Fibroblast of skin of back (primary cell): Measurements from ENCODE around the gene EPHA5.

ENCODE experiments used
- DNase-seq: peaks from one replicate; pipeline ENCODE4 v3.0.0-alpha.2; 2013

The EPHA5 gene

DNA sequence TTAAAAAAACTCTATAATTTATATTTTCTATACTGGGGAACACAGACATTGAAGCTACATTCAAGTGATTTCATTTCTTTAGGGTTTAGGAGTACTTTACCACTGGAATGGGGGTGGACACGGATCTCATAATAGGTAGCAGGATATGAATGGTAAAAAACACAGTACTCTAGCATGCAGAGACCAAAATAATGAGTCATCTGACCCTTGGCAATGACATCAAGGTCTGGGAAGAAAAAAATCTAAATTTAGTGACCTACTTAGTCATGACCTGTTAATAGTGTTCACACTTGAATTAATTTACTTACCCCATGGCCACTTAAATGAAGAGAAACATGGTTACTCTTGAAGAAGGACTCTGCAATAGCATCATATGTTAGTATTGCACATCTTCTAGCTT, 187.9 kb downstream of the EPHA5 start:
- peak; percentile 77 for DNase-seq

DNA sequence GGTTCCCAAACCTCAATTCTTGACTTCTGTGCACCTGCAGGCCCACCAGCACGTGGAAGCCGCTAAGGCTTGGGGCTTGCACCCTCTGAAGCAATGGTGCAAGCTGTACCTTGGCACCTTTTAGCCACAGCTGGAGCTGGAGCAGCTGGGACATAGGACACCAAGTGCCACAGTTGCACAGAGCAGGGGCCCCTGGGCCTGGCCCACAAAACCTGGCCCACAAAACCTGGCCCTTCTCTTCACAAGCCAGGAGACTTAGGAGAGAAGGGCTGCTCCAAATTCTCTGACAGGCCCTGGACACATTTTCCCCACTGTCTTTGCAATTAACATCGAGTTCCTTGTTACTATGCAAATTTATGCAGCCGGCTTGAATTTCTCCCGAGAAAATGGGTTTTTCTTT, 197.8 kb downstream of the EPHA5 start:
- no peak for DNase-seq

DNA sequence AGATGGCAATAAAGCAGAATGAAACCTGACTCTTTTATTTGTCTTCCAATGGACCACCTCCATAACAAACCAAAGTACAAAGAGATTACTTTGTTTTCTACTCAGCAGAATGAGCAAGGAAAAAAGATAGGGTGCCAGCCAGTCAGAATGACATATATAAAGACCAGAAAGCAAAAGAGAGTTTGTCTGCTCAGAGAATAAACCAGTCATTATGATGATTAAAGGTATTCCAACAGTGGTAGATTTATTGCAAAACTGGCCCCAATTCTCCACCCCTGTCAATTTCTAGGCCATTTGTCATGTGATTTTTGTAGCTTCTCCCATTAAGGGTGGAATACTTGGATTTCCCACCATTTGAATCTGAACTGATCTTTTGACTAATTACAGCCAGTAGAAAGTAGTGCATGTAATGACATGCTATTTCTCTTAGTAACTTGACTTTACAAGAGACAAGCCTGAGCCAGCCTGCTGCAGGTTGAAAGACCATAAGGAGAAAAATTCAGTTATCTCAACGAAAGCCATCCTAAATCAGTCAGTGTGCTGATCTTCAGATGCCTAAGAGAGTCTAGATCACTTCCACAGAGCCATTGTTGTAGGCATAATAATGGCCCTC, 203.1 kb downstream of the EPHA5 start:
- no peak for DNase-seq

DNA sequence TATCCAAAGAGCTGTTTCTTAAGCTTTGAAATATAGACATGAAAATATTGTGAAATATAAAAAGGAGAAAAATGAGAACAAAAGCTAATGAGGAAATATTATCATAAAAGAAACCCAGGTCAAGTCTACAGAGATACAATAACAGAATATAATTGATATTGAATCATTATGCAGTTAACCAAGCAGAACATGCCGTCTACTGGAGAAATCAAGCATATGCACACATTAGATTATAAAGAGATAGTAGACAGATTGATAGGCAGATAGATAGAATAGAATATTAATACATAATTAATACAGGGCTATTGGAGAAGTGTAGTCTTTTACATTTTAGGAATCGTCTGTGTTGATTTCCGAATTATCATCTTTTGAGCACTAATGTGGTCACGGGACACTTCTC, 208.5 kb downstream of the EPHA5 start:
- DNase-seq, result no peak

GRCh38 chr4:65457011-65457410, 213.3 kb downstream of the EPHA5 start:
- no peak for DNase-seq

- DNase-seq, result no peak
These were observed 213.7 kb downstream of the EPHA5 start for GRCh38 chr4:65456579-65456978.

GRCh38 chr4:65453398-65453797, 216.9 kb downstream of the EPHA5 start:
- DNase-seq, result no peak

DNA sequence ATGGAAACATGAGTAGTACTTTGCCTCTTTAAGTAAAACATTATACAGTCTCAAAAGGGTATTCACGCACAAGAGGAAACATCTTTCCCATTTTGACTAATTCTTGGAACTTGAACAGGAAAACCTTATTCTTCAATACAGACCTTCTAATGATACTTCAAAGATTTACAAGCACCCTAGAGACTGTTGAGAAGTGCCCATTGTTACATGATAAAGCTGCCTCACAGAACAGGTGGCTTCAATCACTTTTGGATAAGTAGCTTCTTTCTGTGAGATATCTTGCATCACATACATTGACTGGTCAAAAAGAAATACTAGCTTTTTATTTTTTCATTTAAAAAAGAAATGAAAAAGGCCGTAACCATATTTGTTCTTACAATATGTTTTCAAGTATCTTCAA, 219.4 kb downstream of the EPHA5 start:
- no peak for DNase-seq

- peak; percentile 8 for DNase-seq
These were observed 233.2 kb downstream of the EPHA5 start for GRCh38 chr4:65437102-65437501.

DNA sequence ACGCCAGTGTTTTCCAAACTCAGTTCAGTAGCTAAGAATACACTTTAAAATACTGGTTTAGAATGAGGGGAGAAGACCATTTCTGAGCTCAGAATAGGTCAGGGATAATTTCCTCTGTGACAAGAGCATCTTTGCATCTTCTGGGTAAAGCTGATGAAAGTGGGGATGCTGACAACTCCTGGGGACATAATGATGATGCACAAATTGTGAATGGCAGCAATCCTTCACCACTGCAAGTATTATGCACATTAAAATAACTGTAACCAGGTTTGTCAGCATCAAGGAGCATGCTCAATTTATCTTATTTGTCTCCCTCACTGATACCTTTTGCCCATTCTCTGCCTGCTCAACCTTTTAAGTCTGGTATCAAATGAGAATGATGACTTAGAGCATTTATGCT, 248.2 kb downstream of the EPHA5 start:
- DNase-seq, result no peak

GRCh38 chr4:65420036-65420435, 250.3 kb downstream of the EPHA5 start:
- DNase-seq, result no peak

DNA sequence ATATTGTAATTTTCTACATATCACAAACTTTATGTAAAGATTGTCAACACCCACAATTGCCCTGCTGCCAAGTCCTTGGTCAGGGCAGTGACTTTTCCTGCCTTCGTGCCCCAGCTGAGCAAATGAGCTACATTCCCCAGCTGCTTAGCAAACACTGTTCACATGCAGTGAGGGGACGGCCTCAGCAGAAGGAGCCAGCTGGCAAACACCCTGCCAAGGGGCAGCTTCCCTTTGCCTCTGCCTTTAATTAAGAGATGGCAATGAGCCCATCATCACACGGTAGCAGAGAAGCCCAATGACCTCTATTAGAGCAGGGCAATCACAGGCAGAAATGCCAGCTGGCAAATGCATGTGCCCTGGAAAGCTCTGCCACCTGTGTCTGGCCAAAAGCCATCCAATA, 253.4 kb downstream of the EPHA5 start:
- peak; percentile 46 for DNase-seq

GRCh38 chr4:65407483-65407882, 262.8 kb downstream of the EPHA5 start:
- DNase-seq, result no peak

GRCh38 chr4:65401083-65401482, 269.2 kb downstream of the EPHA5 start:
- no peak for DNase-seq

GRCh38 chr4:65399084-65399483, 271.2 kb downstream of the EPHA5 start:
- DNase-seq, result peak; percentile 5

GRCh38 chr4:65393078-65393477, 277.2 kb downstream of the EPHA5 start:
- DNase-seq, result no peak

GRCh38 chr4:65392488-65392887, 277.8 kb downstream of the EPHA5 start:
- no peak for DNase-seq

GRCh38 chr4:65391814-65392213, 278.5 kb downstream of the EPHA5 start:
- no peak for DNase-seq

GRCh38 chr4:65391382-65391781, 278.9 kb downstream of the EPHA5 start:
- DNase-seq, result no peak

DNA sequence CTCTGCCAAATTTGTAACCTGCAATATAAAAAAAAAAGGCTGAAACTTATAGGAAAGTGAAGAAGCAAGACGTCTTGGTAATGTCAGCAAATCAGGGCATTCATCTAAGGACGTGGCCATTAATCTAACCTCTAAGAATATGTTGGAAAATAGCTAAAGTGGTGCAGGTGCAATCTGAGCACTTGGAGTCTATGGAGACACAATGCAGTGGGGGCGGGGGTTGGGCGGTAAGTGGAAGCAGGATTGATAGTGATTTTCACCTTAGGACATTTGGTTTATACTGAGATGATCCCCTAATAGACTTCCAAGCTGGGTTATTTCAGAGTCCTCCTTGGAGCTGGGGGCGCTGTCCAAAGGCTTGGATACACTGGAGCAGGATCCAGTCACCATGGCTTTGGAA, 283.4 kb downstream of the EPHA5 start:
- no peak for DNase-seq

- DNase-seq, result peak; percentile 89
These were observed 286.5 kb downstream of the EPHA5 start for GRCh38 chr4:65383589-65384305.

DNA sequence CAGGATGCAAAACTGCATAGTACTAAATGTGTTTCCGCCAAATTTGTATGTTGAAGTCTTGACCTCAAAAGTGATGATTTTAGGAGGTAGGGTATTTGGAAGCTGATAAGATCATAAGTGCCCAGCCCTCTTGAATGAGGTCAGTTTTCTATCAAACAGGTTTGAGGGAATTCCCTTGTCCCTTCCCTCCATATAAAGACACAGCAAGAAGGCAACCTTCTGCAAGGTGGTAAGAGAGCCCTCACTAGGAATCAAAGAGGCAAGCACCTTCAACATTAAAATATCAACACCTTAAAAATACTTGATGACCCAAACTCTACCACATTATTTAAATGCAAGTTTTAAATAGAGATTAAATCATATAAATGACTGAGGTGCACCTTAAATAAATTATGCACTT, 288.6 kb downstream of the EPHA5 start:
- DNase-seq, result no peak

DNA sequence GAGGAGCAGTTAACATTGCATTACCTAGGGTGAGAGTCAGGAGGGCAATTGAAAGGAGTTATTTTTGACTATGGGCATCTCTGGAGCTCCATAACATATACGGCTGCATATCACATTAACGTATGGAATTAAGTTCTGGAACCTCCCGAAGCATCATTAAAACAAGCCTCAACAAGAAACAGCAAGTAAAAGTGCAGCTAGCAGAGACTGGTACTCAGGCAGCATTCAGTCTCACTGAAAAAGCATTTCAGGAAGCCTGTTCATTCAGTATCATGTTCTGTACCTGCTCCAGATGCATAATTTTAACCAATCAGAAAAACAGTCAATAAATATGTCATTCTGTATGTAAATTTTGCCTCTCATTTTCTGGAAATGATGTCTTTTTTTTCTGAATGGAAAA, 299.6 kb downstream of the EPHA5 start:
- no peak for DNase-seq

DNA sequence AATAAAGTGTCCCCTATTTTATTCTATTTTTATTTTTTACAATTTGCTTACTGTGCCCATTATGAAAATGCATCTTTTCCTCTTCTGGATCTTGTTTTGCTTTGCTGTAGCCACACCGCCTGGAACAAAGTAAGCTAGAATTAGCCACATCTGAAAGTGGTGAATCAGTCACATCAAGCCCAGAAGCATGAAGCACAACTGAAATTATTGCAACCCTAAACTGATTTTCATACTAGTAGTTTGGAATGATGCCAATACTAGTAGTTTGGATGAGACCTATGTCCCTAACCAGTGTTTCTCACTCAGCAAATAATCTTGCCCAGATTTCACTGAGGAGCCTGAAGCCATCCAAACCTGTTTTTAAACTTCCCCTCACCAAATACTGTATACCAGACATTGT, 303.0 kb downstream of the EPHA5 start:
- DNase-seq, result peak; percentile 40

DNA sequence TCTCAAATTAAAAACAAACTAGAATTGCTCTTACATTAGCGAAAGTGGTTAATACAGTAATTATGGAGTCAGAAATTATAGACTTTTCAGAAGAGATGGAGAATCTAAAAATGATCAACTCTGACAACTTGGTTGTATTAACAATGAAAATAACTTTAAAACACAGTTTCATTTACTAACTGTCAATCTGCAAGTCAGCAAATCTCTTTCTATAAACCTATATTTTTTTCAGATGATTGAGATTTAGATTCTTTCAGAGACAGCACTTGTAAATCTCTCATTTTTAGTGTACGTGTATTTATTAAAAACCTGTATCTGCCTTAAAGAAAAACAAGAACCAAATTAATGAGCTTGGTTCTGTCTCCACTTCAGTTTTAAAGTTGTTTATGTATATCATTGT, 311.4 kb downstream of the EPHA5 start:
- DNase-seq, result no peak
